ENCODE measurements around the gene CD300LG.

The CD300LG gene

DNA sequence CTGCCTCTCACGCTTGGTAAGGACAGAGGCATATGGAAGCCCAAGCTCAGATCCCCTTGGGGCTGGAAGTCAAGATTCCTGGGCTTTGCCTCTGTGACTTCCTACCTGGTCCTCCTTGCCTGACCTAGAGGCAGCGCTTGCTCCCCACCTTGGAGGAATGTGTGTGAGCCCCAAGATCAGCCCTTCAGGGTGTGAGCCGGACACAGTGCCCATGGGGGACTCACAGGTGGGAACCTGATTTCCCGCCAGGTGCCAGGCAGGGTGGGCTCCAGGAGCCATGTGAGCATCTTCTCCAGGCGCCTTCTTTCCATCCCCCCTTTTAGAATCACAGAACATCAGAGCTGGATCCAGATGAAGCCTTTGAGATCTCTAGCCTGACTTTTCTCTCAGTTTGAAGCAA is 10.2 kb downstream of the CD300LG start:
- TF ChIP-seq, protein P1, sequence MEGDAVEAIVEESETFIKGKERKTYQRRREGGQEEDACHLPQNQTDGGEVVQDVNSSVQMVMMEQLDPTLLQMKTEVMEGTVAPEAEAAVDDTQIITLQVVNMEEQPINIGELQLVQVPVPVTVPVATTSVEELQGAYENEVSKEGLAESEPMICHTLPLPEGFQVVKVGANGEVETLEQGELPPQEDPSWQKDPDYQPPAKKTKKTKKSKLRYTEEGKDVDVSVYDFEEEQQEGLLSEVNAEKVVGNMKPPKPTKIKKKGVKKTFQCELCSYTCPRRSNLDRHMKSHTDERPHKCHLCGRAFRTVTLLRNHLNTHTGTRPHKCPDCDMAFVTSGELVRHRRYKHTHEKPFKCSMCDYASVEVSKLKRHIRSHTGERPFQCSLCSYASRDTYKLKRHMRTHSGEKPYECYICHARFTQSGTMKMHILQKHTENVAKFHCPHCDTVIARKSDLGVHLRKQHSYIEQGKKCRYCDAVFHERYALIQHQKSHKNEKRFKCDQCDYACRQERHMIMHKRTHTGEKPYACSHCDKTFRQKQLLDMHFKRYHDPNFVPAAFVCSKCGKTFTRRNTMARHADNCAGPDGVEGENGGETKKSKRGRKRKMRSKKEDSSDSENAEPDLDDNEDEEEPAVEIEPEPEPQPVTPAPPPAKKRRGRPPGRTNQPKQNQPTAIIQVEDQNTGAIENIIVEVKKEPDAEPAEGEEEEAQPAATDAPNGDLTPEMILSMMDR (IDR thresholded peaks at IDR 0.05; ENCODE audit: insufficient read depth, low read depth, low read length, missing control alignments) = no peak
- H3K4me3 ChIP-seq (ENCODE audit: low read length) = no peak overlapping the region
- DNase-seq (ENCODE audit: low read depth) = no peak

DNA sequence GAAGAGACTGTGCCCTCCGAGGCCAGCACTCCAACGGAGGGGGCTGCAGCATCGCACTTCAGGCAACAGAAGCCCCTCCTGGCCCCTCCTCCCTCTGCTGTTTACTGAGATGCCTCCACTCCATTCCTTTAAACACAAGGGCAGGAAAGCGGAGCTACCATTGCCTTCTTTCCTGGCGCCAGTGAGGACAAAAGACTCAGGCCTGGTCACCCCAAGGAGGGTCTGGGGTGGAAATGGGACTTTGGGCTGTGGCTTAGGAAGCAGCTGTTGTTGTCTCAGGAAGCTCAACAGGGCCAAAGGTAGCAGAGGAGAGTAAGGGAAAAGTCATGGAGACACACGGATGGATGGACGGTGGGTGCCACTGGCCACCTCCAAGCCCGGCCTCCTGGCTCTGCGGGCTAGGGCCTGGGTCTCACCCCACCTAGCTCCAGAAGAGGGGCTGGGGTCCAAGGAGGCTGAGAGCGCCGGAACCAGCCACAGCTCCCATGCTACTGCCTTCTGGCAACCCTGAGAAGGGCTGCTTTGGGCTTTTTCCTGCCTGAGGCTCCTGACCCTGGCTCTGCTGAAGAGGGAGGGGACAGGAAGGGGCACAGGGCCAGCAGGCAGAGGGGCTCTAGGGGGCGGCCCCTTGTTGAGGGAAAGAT is 11.1 kb downstream of the CD300LG start:
- TF ChIP-seq, protein P1 (IDR thresholded peaks at IDR 0.05; ENCODE audit: insufficient read depth, low read depth, low read length, missing control alignments) = no peak
- DNase-seq (ENCODE audit: low read depth) = no peak
- no peak overlapping the region for H3K4me3 ChIP-seq (ENCODE audit: low read length)

DNA sequence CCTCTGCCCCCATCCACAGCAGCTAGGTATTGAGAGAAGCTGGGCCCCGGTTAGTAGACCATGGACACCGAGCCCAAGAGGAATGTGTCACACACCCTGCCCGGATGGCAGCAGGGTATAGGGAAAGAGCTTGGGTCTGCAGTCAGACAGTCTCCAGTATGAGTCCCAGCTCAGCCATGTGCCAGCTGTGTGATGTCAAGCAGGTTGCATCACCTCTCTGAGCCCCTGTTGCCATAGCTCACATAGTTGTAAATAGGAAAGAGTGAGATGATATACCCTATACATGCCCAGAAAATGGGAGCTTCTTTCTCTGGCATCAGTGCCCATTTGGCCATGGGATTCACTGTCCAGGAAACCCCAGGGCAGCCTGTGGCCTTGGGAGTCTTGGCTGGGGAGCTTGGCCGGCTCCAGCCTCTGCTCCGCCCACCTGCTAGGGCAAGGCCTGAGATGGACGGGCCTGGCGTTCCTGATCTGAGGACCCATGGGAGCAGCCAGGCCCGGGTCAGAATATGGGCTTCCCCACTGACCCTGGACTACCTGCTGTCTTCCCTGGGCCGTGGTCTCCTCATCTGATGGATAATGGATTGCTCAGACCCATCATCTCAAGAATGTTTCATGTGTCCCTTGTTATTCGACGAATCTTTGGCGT is 13.2 kb downstream of the CD300LG start:
- no peak for DNase-seq (ENCODE audit: low read depth)
- TF ChIP-seq, protein P1 (IDR thresholded peaks at IDR 0.05; ENCODE audit: insufficient read depth, low read depth, low read length, missing control alignments) = no peak
- H3K4me3 ChIP-seq (ENCODE audit: low read length) = no peak overlapping the region

DNA sequence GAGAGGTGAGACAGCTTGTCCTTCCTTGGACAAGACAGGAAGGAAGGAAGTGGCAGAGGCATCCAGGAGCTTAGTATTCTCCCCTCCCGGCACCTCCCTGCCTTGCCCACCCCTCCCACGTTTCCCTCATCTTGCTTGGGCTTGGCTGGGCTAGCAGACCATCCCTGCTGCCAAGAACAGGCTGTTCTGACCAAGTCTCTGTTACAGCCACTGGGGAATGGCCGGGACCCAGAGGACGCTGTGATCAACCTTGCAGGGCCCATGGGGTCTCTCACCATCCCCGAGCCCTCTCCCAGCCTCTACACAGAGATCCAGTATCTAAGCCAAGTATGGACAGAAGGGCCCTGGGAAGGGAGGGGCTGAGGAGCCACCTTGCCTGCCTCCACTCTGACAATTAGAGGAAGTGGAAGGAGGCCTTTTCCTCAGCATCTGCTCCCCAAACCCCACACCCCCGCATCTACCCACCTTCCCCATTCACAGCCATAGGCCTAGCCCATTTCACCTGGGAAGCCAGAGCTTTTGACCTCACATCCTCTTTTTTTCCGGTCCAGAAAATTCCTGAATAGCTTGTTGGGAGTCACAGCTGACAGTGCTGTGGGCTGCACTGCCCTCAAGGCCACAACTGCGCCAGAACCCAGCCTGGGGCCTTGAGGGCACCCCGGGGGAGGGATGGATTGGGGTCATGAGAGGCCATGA is 14.1 kb downstream of the CD300LG start:
- no peak overlapping the region for H3K4me3 ChIP-seq (ENCODE audit: low read length)
- TF ChIP-seq, protein P1 (IDR thresholded peaks at IDR 0.05; ENCODE audit: insufficient read depth, low read depth, low read length, missing control alignments) = no peak
- no peak for DNase-seq (ENCODE audit: low read depth)

DNA sequence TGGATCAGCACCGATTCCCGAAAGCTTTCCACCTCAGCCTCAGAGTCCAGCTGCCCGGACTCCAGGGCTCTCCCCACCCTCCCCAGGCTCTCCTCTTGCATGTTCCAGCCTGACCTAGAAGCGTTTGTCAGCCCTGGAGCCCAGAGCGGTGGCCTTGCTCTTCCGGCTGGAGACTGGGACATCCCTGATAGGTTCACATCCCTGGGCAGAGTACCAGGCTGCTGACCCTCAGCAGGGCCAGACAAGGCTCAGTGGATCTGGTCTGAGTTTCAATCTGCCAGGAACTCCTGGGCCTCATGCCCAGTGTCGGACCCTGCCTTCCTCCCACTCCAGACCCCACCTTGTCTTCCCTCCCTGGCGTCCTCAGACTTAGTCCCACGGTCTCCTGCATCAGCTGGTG is 15.0 kb downstream of the CD300LG start:
- no peak for DNase-seq (ENCODE audit: low read depth)
- TF ChIP-seq, protein P1 (IDR thresholded peaks at IDR 0.05; ENCODE audit: insufficient read depth, low read depth, low read length, missing control alignments) = no peak
- no peak overlapping the region for H3K4me3 ChIP-seq (ENCODE audit: low read length)

DNA sequence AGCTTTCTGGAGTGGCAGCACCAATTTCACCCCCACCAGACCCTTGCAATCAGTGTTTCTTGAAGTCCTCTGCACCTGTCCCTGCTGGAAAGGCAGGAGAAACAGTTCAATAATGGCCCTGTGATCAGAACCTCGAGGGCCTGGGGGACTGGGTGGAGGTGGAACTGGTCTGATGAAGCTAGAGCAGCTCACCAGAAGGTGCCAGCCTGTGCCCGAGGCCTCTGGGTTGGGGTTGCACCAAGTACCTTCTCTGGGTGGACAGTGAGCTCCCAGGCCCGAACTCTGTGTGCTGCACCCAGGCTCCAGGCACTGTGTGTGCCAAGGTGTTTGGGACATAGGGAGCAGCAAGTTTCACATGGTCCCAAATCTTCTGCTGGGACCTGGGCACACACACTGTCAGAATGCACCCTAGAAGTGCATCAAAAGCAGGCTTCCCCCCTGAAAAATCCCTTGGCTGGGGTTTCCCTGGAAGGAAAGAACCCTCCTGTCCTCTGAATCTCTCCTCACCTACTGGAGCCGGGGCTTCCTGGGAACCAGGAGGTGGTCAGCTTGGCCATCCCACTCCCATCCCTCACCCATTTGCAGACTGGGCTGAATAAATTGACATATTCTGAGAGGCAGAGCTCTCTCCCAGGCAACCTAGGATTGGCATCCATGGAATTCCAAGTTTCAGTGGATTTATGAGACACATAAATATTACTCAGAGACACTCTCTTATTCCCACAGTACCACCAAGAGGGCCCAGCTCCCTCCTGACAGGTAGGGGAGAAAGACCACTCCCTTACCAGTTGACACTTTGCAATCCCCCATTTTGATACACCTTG is 17.4 kb downstream of the CD300LG start:
- TF ChIP-seq, protein P1 (IDR thresholded peaks at IDR 0.05; ENCODE audit: insufficient read depth, low read depth, low read length, missing control alignments) = no peak
- DNase-seq (ENCODE audit: low read depth) = no peak
- no peak overlapping the region for H3K4me3 ChIP-seq (ENCODE audit: low read length)

Measured in epithelial cell of esophagus (primary cell).